ENCODE measurements around the gene RNF152. TPM values are rescaled to one million over a fixed set of nuclear protein-coding genes. Genes with fewer than 3 reads are reported as not detected.

RNF152 gene
- total and polyA plus RNA-seq, 2 of the 4 experiments (the other 2 are of a cell fraction): 7.5 to 18.5 TPM

GRCh38 chr18:61850756-61851155 is 42.1 kb downstream of the RNF152 start:
- Histone ChIP-seq H3K4ac (ENCODE audit: low read depth, low read length) (no peak overlapping the region), H4K91ac (ENCODE audit: insufficient read depth, low read depth, low read length) (no peak overlapping the region), H3K36me3 (ENCODE audit: control insufficient read depth, insufficient read depth, low read length) (no peaks in the 10 kb centered on the region; the same call in 1 of the 2 replicates), H3K27ac (ENCODE audit: insufficient read depth, low read length) (no peak overlapping the region), H3K4me2 (ENCODE audit: low read depth, low read length) (no peak overlapping the region), H3K4me1 (ENCODE audit: control insufficient read depth, insufficient read depth, low read length) (peaks cover 12% of the 10 kb centered on the region), H2BK20ac (ENCODE audit: low read depth, low read length) (no peak overlapping the region), H2AFZ (replicated peaks; ENCODE audit: low read length, poor library complexity) (no peak overlapping the region), H3K79me1 (ENCODE audit: low read depth in 1 of 2, low read length in 2 of 2) (peaks cover 44 to 75% of the 10 kb centered on the region in 2 experiments), H2AK9ac (replicated peaks; ENCODE audit: low read depth, low read length, poor library complexity) (no peak overlapping the region), H2AK5ac (ENCODE audit: low read depth, low read length) (no peak overlapping the region), H3K9me1 (ENCODE audit: insufficient read depth, low read length) (peaks cover 17% of the 10 kb centered on the region), H3K27me3 (ENCODE audit: control insufficient read depth, insufficient read depth, low read length) (no peaks in the 10 kb centered on the region), H3K56ac (ENCODE audit: extremely low read depth, insufficient read depth, low read length) (no peak overlapping the region), H2BK120ac (ENCODE audit: low read depth, low read length) (no peak overlapping the region), H2BK15ac (ENCODE audit: low read depth, low read length) (no peak overlapping the region), H4K20me1 (ENCODE audit: insufficient read depth, low read length) (peaks cover 6% of the 10 kb centered on the region), H3K14ac (replicated peaks; ENCODE audit: low read depth, low read length) (no peak overlapping the region), H3K9me3 (ENCODE audit: control insufficient read depth, insufficient read depth, low read length) (no peaks in the 10 kb centered on the region), H3K9ac (ENCODE audit: low read depth, low read length) (no peak overlapping the region), H4K5ac (ENCODE audit: low read depth, low read length) (no peak overlapping the region), H3K23ac (ENCODE audit: low read depth, low read length) (no peak overlapping the region), H2BK5ac (ENCODE audit: low read depth, low read length, poor library complexity, severe bottlenecking) (no peak overlapping the region), H4K8ac (ENCODE audit: low read depth in 2 of 2, low read length in 2 of 2) (no peak overlapping the region), H3K18ac (ENCODE audit: low read depth, low read length) (no peak overlapping the region), H3K4me3 (ENCODE audit: insufficient read depth, low read depth, low read length) (no peak overlapping the region)
- intact Hi-C loops (cut with micrococcal nuclease) (no loop called here), in situ Hi-C loops (cut with MboI; ENCODE audit: low sequenced_read_pairs) (no loop called here), dilution Hi-C loops (cut with HindIII; ENCODE audit: low sequenced_read_pairs, unreplicated experiment) (no loop called here)
- no peak for TF ChIP-seq RAD21 (IDR thresholded peaks at IDR 0.05; ENCODE audit: low read length)
- TF ChIP-seq MAFK (IDR thresholded peaks at IDR 0.05; ENCODE audit: low read depth, low read length): peak; percentile 21
- no peak for TF ChIP-seq USF2 (IDR thresholded peaks at IDR 0.05; ENCODE audit: low read depth, low read length)
- no peak for TF ChIP-seq RFX5 (IDR thresholded peaks at IDR 0.05; ENCODE audit: low read depth, low read length)
- TF ChIP-seq MXI1 (IDR thresholded peaks at IDR 0.05; ENCODE audit: borderline replicate concordance, low read depth, low read length): no peak
- TF ChIP-seq CTCF (conservative IDR thresholded peaks at IDR 0.05; ENCODE audit: low read depth, low read length): no peak
- no peak for TF ChIP-seq CHD1 (IDR thresholded peaks at IDR 0.05; ENCODE audit: low read depth, low read length)
- no peak for DNase-seq
- no TSS peak for BruUV-seq (replicated peaks)
- WGBS, 2 experiments (ENCODE audit: extremely low coverage in 2 of 2, insufficient read length in 1 of 2): 86% methylated on average over 2 of the region's 3 CpGs; no CpG with 5 or more reads in 1 of the 2 experiments
- no peak for ATAC-seq (ENCODE audit: low read depth)
- CTCF ChIA-PET: no interaction called here
- POLR2A ChIA-PET (ENCODE audit: unreplicated experiment): no interaction called here

Measured in IMR-90 (cell line).